ENCODE measurements around the gene NEURL1B.

Gene NEURL1B

DNA sequence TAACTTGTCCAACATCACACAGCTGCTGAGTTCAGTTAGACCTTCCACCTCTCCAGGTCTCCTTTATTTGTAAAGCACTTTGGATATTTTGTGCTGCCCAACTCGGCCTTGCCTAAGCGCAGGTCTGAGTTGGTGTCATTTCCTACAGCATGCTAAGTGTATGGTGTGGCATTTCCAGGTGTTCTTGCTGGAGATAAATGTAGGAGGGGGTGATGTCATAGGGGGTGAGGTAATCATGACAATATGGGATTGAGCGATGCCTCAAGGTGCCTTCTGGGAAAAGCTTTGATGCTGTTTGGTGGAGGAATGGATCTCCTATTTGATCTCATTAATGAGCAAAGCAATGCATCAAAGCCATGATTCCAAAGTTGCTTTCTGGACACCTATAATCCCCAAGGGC is 32.3 kb upstream of the NEURL1B start:
- DNase-seq (ENCODE audit: low read depth), result no peak

DNA sequence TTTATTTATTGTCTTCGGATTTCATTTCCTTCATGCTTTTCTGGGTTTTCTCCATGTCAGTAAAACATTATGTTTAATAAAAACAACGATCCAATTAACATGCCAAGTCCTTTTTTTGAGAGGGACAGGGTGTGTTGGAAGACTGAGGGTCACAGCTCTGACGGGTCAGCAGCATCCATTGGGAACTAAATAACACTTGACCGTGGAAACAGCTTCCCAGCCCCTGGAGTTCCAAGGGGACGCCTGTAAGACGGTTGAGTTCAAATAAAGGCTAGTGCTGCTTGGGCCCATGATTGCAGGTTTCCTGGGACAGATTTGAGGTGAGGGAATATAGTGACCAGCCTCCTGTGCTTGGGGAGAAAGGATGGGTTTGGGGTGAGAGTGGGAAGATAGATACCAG is 30.4 kb upstream of the NEURL1B start:
- no peak for DNase-seq (ENCODE audit: low read depth)

DNA sequence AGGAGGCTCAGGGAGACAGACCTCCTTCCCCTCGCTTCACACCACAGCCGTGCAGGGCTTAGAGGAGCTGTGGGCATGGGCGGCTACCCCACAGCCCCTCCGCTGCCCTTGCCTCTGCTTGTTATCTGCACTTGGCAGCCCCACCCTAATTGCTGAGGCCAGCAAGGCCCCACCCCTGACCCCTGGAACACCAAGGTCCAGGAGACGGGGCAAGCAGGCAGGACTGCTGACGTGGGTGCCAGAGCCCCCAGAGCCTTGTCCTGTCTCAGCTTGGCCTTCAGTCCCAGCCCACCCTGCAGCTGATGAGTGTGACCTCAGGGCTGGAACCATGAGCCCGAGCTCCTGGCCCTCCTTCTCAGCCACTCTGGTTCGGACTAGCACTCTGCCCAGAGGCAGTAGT is 29.1 kb upstream of the NEURL1B start:
- no peak for DNase-seq (ENCODE audit: low read depth)

DNA sequence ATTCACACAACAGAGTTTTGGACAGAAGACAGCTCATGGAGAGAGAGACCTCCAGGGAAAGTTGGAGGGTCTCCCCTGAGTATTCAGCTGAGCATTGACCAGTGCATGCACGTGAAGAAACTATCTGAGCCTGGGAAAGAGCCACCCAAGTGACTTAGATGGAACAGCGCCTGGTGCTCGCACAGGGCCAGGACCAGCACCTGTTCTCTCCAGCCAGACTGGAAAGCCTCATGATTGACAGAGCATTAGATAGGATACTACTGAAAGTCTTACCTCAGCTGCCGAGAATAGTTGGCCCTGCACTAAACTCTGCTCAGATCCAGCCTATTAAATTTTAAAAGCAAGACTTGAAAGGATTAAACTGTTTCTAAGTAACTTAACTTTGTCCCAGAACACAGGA is 28.3 kb upstream of the NEURL1B start:
- DNase-seq (ENCODE audit: low read depth), result no peak

DNA sequence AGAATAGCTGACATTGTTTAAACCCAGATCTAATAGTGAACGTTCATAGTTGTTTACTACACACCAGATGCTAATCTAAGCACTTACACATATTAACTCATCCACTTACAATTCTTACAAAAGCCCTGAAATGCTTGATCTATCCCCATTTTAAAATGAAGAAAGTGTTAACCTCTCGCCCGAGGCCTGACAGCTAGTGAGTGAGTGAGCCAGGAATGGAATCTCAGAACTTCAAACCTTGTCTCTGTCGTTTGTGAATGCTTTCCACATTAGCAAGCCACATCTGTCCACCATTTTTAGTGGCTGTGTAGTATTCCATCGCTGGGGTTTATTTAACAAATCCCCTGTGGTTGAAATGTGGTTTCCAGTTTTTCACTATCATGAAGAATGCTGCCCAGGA is 24.9 kb upstream of the NEURL1B start:
- DNase-seq (ENCODE audit: low read depth), result no peak

DNA sequence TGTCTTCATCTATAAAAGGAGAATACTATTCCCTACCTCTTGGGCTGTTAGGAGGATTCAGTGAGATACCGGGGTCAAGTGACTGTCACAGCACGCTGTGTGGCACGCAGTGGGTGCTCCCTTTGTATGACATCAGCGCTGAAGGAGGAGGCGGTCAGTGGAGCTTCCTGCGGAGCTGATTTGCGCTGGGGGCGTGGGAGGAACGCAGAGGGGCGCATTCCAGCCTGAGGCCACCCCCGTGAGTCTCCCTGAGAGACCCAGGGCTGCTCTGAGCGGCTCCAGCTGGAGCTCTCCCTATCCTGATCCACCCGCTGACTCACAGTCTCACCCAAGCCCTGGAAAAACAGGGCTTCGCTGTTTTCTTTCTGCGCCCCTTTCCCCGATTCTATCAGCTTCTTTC is 24.3 kb upstream of the NEURL1B start:
- DNase-seq (ENCODE audit: low read depth), result no peak

DNA sequence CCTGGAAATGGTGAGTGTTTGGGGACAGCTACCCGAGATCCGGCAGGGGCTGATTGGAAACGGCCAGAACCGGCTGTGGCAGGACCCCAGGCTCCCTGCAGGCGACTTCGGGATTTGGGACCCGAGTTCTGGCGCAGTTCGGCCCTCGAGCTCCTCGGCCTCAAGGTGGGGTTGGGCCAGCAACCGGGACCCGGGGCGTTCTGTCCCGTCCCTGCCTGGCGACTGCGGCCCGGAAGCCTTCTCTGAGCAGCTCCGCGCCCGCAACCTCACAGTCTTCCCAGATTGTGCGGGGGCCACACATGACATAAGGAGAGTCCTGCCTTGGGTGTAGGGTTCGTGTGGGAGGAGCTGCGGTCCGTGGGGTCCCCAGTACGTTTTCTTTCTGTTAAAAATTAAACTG is 23.2 kb upstream of the NEURL1B start:
- DNase-seq (ENCODE audit: low read depth), result no peak

DNA sequence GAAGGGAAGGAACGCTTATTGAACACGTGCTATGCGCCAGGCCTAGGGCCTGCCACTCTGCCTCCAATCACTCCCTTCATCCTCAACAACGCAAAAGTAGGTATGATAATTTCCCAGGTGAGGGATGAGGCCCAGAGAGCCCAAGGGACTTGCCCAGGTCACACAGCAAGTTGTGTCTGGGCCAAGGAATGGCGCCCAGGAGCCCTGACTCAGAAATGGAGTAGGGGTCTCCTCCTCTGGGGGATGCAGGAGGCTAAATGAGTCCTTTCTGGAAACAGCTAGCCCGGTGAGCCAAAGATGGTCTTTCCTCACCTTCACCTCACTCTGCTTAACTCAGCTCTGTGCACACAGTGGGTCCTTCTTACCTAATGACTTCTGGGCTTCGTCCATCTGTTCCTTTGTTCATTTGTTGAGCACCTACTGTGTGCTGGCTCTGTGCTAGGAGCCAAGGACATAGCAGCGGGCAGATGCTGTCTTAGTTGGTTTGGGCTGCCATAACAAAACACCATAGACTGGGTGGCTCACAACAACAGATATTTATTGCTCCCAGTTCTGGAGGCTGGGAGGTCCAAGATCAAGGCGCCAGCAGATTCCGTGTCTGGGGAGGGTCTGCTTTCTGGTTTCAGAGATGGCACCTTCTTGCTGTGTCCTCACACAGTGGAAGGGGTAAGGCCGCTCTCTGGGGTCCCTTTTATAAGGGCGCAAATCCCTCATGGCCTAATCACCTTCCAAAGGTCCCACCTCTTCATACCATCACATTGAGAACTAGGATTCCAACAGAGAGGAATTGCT is 22.3 kb upstream of the NEURL1B start:
- no peak for DNase-seq (ENCODE audit: low read depth)

DNA sequence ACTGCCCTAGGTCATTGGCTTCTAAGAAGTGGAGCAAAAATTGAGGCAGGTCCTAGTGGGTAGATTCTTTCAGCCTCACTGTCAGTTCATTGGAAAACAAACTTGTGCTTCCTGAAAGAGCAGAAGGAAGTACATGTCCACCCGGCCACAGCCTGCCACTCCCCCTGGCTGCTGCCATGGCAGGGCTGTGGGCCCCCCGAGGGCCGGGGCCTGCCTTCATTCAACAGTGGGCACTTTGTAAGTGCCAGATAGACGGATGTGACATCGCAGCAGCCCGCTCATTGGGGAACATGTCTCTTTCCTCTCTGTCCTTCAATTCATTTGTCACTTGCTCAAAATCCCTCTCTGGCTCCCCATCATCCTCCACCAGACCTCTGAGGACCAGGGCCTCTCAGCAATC is 20.6 kb upstream of the NEURL1B start:
- DNase-seq (ENCODE audit: low read depth), result no peak

DNA sequence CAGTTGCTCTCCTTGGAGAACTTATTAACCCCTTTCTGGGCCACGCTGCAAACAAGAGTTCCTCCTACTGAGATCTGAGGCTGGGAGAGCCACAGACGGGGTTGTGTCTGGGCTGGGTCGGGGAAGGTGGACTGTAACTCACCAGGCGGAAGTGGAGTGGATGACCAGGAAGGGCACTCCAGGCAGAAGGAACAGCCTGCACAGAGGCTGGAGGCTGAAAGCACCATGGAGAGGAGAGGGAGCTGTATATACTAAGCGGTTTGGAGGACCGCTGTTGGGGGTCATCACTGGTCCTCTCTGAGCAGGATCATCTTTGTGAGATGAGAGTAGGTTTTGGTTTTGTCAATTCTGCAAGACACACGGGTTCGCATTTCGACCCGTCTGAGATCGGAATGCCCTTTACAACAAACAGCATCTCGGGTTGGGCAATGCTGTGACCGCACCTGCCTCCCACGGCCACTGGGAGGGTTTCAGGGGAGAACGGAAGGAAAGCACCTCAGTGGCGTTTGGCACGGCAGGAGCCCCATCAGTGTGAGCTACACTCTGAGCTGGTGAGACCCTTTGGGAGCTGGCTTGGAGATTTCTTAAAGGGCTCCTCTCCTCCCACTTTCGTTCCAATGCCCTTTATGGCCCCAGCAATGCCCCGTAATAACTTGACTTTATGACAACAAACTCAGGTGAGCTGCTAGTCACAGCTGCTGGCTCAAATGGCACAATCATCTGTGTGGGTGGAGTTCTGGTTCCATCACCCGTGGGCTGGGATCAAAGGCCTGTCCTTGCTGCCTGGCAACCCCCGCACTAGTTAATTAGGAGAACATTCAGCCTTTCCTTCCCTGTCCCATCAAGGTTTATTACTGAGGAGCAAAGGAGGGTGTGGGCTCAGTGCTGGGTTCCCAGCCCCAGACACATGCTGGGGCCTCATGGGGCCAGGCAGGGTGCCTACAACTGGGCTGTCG is 18.7 kb upstream of the NEURL1B start:
- DNase-seq (ENCODE audit: low read depth), result no peak

DNA sequence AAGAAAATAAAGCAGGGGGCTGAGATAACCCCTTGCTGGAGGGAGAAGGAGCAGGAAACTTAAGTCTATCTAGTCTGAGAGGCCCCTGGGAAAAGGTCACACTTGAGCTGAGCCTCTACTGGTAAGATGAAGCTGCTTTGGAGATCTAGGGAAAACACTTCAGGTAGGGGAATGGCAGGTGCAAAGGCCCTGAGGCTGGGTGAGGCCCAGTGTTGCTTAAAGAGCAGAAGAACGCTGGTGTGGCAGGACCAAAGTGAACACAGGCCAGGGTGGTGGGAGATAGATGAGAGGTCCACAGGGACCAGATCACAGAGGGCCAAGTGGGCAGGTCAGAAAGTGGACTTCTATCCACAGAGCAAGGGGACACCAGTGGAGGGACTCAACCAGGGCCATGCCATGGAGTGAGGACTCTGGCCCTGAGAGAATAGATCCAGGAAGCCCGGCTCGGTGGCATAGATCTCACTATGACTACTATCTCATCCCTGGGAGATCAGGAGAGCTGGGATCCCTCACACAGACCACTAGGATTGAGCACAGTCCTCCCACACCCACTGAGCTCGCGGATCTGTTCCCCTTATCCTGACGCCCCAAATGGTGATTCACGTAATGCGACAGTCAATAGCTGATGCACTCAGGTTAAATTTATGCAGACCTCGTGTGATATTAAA is 17.6 kb upstream of the NEURL1B start:
- no peak for DNase-seq (ENCODE audit: low read depth)

DNA sequence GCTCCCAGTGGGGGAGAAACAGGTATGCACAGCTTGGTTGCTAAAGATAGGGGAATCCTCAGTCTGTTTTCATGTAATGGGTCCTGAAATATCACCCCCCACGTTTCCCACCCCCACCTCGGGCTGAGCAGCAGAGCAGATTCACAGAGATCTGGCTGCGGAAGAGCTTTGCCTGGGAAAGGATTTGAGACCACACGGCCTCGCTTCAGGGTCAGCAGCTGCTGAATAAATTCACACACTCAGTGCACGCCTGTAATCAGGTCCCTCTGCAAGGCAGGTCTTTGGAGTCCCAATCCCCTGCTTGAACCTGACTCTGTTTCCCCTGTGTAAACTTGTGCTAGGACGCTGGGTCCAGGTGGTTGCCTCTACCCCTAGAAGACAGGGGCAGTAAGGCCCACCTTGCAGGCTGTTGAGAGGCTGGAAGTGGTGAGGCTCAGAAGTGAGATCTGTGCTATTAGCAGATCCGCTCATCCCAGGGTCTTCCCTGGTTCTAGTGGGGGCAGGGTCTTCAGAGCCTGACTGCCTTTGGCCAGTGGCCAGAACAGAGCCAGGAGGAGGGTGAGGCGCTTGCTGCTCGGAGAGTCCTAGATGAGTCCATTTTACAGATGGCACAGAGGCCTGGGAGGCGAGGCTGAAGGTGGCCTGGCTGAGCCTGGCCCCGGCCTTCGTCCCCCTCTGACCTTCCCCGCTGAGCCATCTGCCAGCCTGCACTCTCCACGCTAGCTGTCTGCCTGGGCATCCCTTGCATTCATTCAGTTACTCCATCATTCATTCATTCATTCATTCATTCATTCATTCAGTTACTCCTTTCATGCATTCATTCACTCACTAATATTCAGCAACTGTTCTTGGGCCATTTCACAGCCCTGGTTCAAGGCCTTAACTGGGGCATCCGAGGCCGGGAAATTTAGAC is 16.7 kb upstream of the NEURL1B start:
- no peak for DNase-seq (ENCODE audit: low read depth)

DNA sequence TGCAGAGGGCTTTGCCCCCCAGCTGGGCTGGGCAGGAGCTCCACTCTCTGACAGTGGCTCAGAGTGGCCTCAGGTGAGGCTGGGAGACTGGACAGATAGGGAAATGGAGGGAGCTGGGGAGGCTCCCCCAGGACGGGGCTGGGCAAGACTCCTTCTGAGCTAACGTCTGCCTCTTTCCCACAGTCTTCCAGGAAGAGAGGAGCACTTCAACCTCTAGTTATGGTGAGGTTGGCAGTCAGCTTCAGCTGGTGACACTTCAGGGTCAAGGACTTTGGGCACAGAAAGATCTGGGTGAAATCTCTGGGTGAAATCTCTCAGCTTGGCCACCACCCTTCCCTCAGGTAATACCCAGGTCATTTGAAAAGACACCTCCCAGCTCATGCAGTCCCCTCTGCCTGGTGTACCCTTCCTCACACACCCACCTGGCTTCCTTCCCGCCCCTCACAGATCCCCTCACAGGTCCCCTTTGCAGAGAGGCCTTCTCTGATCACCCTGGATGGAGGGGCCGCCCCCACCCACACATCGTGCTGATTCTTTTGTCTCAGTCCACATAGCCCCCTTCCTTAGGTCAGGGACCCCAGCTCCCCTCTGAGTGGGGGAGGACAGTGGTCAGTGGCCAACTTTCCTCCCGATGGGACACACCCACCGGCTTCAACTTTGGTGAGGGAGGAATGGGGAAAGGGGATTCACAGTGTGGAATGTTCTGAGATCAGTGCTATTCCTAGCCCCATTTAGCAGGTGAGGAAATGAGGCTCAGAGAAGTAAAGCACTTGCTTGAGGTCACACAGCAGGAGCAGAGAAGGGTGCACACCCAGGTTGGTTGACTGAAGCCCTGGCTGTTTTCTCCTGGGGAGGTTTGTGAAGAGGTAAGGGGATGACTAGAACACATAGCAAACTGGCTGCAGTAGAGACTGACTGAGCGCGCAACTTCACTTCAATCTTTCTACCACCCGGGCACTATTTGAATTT is 15.8 kb upstream of the NEURL1B start:
- no peak for DNase-seq (ENCODE audit: low read depth)

DNA sequence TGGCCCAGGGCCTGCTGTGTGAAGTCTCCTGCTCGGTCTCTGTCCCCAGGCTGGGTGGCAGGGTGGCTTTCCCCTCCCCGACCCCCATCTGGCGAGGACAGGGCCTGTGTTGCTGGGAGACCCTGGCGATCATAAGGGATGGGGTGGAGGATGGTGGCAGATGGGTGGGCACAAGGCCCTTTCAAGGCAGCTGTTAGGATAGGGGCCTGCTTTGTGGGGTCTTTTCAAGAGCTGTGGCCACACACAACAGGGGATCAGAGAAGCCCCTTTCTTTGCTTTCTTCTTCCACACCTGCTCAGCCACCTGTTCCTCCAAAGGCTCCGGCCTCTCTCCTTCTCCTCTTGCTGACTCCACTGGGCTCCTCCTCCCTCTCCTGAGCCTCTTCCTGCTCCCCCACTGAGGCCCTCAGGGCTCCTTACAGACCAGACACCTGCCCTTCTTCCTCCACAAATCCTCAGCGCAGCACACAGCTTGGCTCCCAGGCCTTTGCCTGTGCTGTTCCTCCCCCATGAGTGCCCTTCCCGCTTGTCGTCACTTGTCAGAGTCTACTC is 15.0 kb upstream of the NEURL1B start:
- DNase-seq (ENCODE audit: low read depth), result no peak

DNA sequence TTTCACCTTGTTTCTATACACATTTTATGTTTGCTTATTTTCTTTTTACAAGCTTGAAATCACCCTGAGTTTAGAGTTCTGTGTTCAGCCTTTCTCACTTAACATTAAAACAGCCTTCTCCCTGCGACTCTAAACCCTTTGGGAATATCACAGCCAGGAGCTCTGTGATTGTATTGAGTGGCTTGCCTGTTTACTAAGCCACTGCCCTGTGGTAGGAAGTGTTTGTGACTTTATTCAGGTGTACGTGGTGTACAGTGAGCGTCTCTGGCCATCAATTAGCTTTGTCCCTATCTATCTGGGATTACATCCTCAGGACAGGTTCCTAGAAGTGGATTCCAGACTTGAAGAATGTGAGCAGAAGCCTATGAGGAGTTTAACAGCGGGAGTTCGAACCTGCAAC is 11.0 kb upstream of the NEURL1B start:
- no peak for DNase-seq (ENCODE audit: low read depth)

DNA sequence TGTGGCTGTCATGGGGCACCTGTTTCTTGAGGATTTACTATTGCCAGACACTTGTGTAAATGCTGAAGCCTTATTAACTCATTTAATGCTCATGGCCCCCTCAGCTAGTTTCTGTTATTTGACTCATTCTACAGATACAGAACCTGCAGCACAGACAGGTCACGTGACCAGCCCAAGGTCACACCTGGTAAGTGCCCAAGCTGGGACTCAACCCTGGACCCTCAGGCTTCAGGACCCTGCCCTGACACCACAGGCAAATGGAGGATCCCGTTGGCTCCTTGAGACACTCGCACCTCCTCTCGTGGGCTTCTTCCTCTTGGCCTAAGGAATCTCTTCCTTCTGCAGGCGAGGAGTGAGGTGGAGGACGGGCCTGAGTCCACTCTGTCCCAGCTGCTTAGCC is 10.6 kb upstream of the NEURL1B start:
- DNase-seq (ENCODE audit: low read depth), result no peak

DNA sequence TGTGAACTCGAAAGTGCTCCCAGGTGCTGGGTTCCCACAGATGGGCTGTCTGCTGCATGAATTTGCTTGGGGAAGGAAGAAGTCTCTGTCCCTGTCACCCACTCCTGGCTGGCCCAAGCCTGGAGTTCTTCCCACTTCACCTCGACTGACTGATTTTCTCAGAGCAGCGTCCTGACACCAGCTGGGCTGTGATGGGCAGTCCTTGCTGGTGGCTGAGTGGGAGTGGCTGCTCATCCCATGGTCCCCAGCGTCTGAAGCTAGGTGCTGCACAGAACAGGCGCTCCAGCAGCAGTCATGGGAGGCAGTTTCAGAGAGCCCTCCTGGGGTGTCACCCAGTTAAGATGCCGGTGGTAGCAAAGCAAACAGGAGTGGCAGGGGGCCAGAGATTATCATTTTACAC is 10.1 kb upstream of the NEURL1B start:
- no peak for DNase-seq (ENCODE audit: low read depth)

DNA sequence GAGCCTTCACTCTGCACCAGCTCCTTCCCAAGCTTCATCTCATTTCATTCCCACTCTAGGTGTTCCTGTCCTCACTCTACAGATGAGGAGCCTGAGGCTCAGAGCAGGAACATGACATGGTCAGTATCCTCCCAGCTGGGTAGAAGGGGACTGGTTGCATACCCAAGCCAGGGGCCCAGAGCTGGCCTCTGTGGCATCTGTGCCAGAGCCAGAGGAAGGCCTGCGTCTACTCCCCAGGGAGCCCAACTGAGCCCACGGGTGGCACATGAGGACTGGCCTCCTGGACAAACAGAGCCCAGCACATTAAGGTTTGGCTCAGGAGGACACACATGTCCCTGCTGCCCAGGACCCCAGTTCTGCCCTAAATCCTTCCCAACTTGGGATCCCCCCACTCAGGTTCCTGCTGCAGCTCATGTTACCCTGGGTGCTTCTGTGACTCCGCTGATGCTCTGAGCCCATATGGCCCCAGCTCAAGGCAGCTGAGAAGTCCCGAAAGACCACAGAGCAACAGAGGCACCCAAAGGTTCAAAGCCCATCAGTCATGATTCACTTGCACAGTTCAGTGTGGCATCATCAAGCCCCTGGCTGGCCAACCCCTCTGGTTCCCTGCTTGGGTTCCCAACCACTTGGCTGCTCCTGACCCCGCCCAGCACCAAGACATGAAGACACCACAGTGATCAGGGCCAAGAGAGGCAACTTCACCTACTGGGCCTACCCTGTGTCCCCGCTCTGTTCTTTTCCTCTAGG is 8.5 kb upstream of the NEURL1B start:
- no peak for DNase-seq (ENCODE audit: low read depth)

DNA sequence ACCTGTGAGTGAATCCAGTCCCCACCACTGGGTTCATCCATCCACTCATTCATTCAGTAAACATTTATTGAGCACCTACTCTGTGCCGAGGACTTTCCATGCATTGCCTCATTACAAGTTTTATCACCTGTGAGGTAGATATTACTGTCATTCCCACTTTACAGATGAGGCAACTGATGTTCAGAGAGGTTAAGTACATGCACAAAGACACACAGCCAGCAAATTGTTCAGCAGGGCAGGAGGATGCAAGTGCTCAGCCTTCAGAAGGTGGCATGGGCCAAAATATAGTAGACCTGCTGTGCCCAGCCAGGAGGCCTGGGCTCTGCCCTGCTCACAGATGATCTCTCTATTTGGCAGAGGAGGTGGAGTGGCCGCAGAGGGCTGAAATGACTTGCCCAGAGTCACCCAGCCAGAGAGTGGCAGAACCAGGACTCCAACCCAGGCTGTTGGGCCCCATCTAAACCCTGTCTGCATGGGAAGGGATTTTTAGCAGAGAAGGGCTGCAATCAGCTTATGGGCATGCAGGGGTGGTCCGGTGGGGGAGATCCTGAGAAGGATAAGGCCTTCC is 7.6 kb upstream of the NEURL1B start:
- DNase-seq (ENCODE audit: low read depth), result no peak
